Measurements from ENCODE around the gene ITPR2. TPM values are rescaled to one million over a fixed set of nuclear protein-coding genes. Genes with fewer than 3 reads are reported as not detected.
"Not testable (repeated sequence)": the region's sequence is repeated elsewhere in the genome, so short reads cannot be mapped to it uniquely, and the experiment has no call there.

Gene ITPR2
- total RNA-seq, 1 donor from 2014 or later = 28.1 TPM

- not testable (repeated sequence) for FAIRE-seq
Observed at GRCh38 chr12:26644376-26644775, 188.6 kb downstream of the ITPR2 start.

GRCh38 chr12:26643532-26644315, 189.3 kb downstream of the ITPR2 start:
- FAIRE-seq = no peak
- no peak for DNase-seq (ENCODE audit: low spot score in 2 of 2)

More at GRCh38 chr12:26644376-26644775, 188.6 kb downstream of the ITPR2 start:
- not testable (repeated sequence) for DNase-seq (ENCODE audit: low spot score in 2 of 2)

- no peak for FAIRE-seq
- no peak for DNase-seq (ENCODE audit: low spot score in 2 of 2)
Observed at GRCh38 chr12:26642361-26642760, 190.6 kb downstream of the ITPR2 start.

GRCh38 chr12:26636710-26637328, 196.2 kb downstream of the ITPR2 start:
- DNase-seq (ENCODE audit: low spot score in 2 of 2) (no peak), FAIRE-seq (no peak)

GRCh38 chr12:26633591-26634210, 199.3 kb downstream of the ITPR2 start:
- no peak for FAIRE-seq
- DNase-seq (ENCODE audit: low spot score in 2 of 2) = no peak

GRCh38 chr12:26632756-26633155, 200.2 kb downstream of the ITPR2 start:
- DNase-seq (ENCODE audit: low spot score in 2 of 2) = no peak
- FAIRE-seq = no peak

- no peak for DNase-seq (ENCODE audit: low spot score in 2 of 2)
- FAIRE-seq = no peak
Observed at GRCh38 chr12:26631846-26632245, 201.1 kb downstream of the ITPR2 start.

- DNase-seq (ENCODE audit: low spot score in 2 of 2) (no peak), FAIRE-seq (no peak)
Observed at GRCh38 chr12:26630546-26631027, 202.4 kb downstream of the ITPR2 start.

GRCh38 chr12:26629864-26630263, 203.1 kb downstream of the ITPR2 start:
- FAIRE-seq (no peak), DNase-seq (ENCODE audit: low spot score in 2 of 2) (no peak)

GRCh38 chr12:26628234-26628633, 204.8 kb downstream of the ITPR2 start:
- DNase-seq (ENCODE audit: low spot score in 2 of 2) = no peak
- FAIRE-seq = no peak

- no peak for FAIRE-seq
- no peak for DNase-seq (ENCODE audit: low spot score in 2 of 2)
Observed at GRCh38 chr12:26627335-26627734, 205.7 kb downstream of the ITPR2 start.

- DNase-seq (ENCODE audit: low spot score in 2 of 2) = no peak
- FAIRE-seq = no peak
Observed at GRCh38 chr12:26623136-26623535, 209.9 kb downstream of the ITPR2 start.

GRCh38 chr12:26622601-26623000, 210.4 kb downstream of the ITPR2 start:
- FAIRE-seq = no peak
- DNase-seq (ENCODE audit: low spot score in 2 of 2) = no peak

GRCh38 chr12:26621932-26622331, 211.1 kb downstream of the ITPR2 start:
- FAIRE-seq = no peak
- DNase-seq (ENCODE audit: low spot score in 2 of 2) = no peak

GRCh38 chr12:26620907-26621306, 212.1 kb downstream of the ITPR2 start:
- no peak for FAIRE-seq

GRCh38 chr12:26617513-26617912, 215.5 kb downstream of the ITPR2 start:
- FAIRE-seq = no peak
- no peak for DNase-seq (ENCODE audit: low spot score in 2 of 2)

More at GRCh38 chr12:26620907-26621306, 212.1 kb downstream of the ITPR2 start:
- DNase-seq (ENCODE audit: low spot score in 2 of 2) = no peak

GRCh38 chr12:26614011-26614616, 218.9 kb downstream of the ITPR2 start:
- DNase-seq (ENCODE audit: low spot score in 2 of 2) (no peak), FAIRE-seq (no peak)

- DNase-seq (ENCODE audit: low spot score in 2 of 2) = no peak
- peak; percentile 82 for FAIRE-seq
Observed at GRCh38 chr12:26612203-26612602, 220.8 kb downstream of the ITPR2 start.

- DNase-seq (ENCODE audit: low spot score in 2 of 2) (no peak), FAIRE-seq (no peak)
Observed at GRCh38 chr12:26611598-26611997, 221.4 kb downstream of the ITPR2 start.

- no peak for FAIRE-seq
Observed at GRCh38 chr12:26610774-26611173, 222.2 kb downstream of the ITPR2 start.

GRCh38 chr12:26609986-26610385, 223.0 kb downstream of the ITPR2 start:
- DNase-seq (ENCODE audit: low spot score in 2 of 2) (no peak), FAIRE-seq (no peak)

More at GRCh38 chr12:26610774-26611173, 222.2 kb downstream of the ITPR2 start:
- DNase-seq (ENCODE audit: low spot score in 2 of 2) = no peak

Measured in frontal cortex (tissue), 4 donors.